Stimulated activated CD8-positive, alpha-beta memory T cell treated with anti-CD3 and anti-CD28 coated beads, Interleukin-12 subunit alpha, Interleukin-12 subunit beta, amount 100 ng/mL, for 4 hours (primary cell): ENCODE measurements around the gene CHKB.

Experiments used
- DNase-seq: peaks from one replicate; pipeline ENCODE4 v3.0.0-alpha.2; 2020; ENCODE audit warnings: low read depth

CHKB gene

DNA sequence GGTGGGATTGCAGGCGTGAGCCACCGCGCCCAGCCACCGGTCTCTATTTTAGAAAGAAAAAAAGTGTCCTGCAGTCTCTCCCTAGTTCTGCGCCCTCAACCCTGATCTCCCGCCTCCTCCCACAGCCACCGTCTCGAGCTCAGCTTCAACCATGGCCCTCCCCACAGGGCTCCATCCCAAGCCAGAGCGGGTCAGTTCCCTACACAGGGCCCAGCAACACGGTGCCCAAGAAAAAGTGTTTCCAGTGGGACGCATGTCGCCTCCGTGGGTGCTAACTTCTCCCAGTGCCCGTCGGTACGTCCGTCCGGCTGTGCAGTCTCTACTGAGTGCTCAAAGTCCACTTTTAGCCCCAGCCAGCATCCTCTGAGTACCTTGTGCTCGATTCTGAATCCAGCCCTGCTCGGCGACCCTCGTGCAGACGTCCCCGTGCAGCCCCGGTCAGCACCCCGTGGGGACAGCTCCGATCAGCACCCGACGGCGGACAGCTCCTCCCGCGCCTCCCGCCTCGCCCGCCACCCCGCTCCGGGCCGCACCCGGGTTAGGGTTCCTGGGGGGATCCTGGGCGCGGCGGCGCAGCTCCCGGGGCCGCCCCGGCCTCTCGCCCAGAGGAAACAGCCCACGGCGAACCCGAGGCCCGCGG, 17.3 kb upstream of the CHKB start:
- no peak for DNase-seq

- no peak for DNase-seq
Observed at GRCh38 chr22:50597097-50597496, 14.4 kb upstream of the CHKB start.

DNA sequence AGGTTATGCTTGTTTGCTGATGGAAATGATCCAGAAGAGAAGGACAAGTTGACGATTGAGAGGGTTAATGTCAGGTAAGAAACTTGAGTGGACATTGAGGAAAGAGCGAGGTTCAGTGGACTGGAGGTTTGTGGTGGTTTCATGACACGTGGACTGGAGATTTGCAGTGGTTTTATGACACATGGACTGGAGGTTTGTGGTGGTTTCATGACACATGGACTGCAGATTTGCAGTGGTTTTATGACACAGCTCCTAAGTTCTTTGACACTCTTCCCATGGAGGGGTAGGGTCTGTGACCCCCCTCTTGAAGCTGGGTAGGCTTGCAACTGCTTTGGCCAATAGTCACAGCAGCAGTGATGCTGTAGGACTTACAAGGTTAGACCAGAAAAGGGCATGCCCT, 12.5 kb upstream of the CHKB start:
- DNase-seq = no peak

DNA sequence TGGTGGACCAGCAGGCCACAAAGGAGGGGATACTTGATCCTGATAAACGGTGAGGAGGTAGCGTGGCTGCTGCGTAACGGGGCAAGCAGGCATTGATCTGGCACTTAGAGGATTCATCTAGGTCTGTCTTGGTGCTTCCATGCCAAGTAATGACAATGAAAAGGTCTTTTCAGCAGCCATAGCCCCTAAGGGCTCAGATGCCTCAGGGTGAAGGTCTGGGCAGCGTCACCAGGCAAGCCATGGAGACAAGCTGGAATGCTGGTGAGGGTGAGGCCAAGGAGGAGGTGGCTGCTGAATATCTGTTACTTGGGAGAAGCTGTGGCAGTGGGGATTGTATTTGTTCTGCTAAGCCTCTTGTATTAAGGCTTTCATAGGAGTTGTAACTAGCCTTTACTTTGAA, 4.8 kb upstream of the CHKB start:
- no peak for DNase-seq

GRCh38 chr22:50586416-50586815, 3.8 kb upstream of the CHKB start:
- no peak for DNase-seq

DNA sequence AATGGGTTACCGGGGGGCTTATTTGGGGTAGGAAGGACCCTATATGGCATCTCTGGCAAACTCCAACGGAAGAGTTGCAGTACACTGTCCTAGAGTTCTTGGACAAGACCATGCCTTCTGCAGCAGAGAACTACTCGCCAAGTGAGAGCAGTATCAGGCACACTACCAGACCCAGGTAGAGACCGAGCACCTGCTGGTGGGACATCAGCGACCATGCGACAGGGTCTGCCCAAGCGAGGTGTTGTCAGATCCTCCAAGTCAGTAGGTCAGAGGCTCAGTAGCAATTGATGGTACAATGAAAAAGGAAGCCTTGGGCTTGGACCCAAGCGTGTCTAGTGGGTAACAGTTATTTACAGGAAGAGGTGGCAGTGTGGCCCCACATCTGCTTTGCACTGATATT, 3.1 kb upstream of the CHKB start:
- no peak for DNase-seq

GRCh38 chr22:50585238-50585637, 2.6 kb upstream of the CHKB start:
- no peak for DNase-seq

GRCh38 chr22:50584106-50585096, 1.8 kb upstream of the CHKB start:
- DNase-seq = no peak

DNA sequence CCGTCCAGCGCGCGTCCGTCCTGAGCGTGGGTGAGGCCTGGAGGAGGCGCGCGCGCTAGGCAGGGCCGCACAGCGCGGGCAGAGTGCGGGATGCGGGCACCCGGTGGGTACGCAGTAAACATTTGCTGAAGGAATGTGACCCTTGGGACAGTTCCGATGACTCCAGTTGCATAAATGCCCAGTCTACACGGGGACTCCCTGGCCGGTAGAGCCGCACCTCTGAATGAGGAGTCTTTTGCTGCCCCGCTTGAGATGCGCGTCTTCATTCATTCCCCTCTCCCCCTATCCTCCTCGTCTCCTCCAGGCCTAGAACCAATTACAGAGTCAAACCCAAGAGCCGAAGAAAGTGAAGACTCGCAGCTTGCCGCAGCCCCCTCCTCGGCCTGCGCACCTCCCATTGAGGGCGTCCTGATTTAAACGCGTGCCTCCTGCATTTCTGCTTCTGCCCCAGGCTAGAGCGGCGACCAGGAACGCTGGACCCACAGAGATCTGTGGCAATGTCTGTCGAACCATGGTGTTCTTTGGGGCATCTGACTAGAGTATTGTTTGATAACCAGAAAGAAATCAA, 729 bp upstream of the CHKB start:
- no peak for DNase-seq

DNA sequence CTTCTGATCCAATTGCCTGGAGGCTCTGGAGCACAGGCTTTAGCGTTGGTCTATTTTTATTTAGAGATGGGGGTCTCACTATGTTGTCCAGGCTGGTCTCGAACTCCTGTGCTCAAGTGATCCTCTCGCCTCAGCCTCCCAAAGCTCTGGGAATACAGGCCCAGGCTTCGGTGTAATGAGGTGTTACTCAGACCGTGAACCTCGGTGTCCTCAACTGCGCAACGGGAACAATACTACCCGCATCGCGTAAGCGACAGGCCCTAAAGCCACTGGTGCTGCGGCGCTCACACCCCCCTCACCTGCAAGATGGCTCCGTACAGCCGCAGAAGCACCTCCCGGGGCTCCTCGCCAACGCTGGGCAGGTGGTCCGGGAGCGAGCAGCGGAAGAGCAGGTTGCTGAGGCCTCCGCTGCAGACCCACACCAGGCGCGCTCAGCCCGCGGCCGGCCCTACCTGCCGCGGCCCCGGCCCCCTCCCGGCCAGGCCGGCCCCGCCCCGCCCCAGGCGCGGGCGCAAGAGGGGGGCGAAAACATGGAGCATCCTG, 628 bp downstream of the CHKB start:
- DNase-seq = no peak

DNA sequence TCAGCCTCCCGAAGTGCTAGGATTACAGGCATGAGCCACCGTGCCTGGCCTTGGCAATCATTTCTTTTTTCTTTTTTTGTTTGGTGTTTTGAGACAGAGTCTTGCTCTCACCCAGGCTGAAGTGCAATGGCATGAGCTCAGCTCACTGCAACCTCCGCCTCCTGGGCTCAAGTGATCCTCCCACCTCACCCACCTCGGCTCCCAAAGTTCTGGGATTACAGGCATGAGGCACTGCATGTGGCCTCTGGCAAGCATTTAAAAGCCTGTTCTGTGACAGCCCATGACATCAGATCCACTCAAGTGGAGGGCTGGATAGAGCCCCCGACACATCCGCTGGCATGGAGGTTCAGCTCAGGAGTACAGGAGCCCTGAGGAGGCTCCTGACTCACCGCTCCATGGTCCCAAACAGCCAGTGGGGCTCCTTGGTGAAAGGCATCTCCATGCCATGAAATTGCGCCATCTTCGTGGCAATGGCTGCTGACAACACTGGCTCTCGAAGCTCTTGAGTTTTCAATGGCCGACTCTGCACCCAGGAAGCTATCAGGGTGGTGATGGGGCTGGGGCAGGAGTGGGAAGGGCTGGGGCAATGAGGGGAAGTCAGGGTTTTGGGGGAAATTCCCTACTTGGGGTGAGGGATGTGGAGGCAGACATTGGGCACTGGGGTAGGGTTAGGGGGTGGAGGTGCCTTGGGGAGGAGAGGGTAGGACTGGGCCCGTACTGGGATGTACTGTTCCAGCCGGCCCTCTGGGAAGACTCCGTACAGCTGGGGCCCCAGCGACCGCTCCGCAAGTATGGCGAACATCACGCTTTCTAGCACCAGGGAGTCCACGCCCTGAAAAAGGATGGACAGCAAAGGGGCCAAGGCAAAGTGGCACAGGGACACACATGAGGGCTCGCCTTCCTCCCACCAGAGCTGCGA, 1.4 kb downstream of the CHKB start:
- DNase-seq = no peak

- DNase-seq = no peak
Observed at GRCh38 chr22:50579752-50580151, 2.9 kb downstream of the CHKB start.

DNA sequence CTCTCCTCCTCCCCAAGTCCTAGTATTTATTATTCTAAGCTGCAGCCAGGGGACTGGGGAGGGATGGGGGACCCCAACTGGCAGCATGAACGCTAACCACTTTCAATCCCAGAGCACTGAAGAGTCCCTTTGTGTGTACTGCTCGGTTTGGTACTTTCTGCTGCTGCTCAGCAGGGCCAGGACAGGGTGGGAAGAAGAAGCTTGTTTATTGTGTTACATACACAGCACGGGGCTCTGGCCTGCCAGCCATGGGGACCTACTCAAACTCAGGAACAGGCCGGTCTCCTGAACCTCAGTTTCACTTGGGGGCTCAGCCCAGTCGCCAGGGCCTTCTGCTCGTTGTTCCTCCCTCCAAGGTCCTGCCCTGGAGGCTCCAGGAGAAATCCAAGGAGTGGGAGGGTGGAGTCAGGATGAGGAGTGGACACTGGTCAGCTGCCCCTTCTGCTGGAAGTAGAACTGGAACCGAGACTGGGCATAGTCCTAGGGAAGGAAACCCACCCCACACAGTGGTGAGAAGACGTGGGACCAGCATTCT, 3.8 kb downstream of the CHKB start:
- no peak for DNase-seq

DNA sequence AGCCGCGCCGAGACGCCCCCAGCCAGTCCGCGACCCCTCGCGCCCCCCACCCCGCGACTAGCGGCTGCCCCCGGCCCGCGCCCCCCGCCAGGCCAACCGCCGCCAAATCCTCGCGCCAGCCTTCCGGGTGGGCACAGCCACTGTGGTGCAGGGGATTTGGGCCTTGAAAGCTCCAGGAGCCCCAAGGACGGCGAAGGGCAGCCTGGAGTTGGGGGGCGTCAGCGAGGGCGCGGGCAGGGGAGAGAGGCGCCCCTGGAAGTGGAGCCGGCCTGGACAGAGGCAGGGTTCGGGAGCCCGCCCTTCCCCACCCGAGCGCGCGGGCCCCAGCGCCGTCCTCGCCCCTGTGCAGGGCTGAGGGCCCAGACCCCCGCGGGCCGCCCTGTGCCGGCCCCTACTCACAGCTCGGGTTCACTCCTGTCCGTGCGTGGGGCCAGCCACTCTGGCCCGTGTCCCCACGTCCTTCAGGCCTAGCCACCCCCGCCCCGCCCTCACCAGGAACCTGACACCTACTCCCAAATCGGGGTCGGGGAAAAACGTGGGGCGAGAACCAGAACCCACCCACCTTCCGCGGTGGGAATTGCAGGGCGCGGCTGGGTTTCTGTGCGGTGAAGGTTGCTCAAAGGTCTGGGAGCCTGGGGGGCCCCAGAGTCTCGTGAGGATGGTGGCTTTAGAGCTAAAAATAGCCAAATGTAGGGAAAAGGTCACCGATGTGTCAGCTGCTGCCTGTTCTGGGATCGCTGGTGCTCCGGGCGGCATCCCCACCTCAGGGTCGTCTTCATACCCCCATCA, 4.5 kb downstream of the CHKB start, which contains the start of gene CPT1B:
TSS of gene CPT1B (minus strand) at position 441 of the 789 bp plus-strand sequence. CDS start 512 bp downstream, outside the sequence.
- DNase-seq = no peak

DNA sequence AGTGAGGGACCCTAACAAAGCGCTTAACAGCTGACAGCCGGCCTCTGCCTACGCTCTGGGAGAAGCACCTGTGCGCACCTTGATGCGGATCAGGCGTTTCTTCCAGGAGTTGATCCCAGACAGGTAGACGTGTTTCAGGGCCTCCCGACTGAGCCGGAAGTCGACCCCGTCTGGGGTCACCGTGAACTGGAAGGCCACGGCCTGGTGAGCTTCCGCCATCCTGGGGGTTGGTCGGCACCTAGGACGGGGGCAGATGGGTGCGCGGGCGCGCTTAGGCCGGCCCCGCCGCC, 5.0 kb downstream of the CHKB start:
- no peak for DNase-seq

DNA sequence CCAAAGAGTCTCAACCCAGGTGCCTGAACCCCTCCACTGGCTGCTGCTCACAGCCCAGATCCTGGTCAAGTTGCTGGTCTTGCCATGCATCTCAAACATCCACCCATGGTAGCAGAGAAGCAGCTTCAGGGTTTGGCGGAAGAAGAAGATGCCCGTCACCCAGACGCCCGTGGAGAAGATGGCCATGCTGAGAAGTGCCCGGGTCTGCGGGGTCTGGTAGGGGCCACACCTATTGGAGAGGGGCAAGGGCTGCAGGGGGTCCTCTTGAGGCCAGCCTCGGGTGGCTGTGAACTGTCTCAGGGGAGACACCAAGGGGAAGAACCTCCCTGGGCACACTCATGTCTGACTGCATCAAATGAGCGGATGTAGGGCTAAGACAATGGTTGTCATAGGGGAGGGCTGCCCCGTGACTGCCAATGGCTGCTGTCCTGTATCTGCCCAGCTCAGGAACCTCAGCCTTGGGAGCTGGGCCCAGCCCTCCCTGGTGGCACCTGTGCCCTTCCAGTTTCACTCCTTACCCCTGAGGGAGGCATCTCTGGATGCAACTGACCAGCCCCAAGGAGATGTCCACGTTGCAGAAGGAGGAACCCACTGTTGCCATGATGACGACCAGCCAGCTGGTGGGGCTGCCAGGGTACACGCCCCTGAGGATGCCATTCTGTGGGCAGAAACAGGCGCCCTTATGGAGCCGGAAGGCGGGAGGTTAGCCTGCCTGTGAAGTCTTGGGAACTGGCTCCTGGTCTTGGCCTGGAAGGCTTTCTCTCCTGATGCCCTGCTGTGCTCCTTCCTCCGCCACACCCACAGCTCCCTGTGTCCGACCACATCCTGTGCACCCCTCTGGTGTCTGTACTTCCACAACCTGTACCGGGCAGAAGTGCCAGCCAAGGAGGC, 5.6 kb downstream of the CHKB start:
- no peak for DNase-seq

GRCh38 chr22:50576070-50576469, 6.6 kb downstream of the CHKB start:
- no peak for DNase-seq

GRCh38 chr22:50575426-50575941, 7.2 kb downstream of the CHKB start:
- no peak for DNase-seq

DNA sequence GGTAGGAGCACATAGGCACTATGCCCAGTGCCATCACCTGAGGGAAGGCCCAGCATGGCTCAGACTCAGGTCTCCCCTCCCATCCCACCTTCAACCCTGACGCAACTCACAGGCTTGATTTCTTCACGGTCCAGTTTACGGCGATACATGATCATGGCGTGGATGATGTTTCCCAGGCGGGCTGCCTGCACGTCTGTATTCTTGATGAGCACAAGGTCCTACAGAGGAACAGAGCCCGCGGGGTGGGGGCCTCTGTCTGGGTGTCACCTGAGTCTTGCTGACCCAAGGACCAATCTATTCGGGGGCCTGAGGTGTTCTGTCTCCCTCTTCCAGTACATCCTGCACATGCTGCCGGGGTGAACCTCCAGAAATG, 8.3 kb downstream of the CHKB start:
- no peak for DNase-seq
